SHP77 (cell line): ENCODE results near the gene CTNND2.
A peak's percentile ranks its signal among the peaks of the same experiment; 100 is the strongest.

ENCODE experiments used
- DNase-seq, 2 experiments: peaks; one replicate each; lab custom pipeline; 2025; lab: John Stamatoyannopoulos, UW

Gene CTNND2

DNA sequence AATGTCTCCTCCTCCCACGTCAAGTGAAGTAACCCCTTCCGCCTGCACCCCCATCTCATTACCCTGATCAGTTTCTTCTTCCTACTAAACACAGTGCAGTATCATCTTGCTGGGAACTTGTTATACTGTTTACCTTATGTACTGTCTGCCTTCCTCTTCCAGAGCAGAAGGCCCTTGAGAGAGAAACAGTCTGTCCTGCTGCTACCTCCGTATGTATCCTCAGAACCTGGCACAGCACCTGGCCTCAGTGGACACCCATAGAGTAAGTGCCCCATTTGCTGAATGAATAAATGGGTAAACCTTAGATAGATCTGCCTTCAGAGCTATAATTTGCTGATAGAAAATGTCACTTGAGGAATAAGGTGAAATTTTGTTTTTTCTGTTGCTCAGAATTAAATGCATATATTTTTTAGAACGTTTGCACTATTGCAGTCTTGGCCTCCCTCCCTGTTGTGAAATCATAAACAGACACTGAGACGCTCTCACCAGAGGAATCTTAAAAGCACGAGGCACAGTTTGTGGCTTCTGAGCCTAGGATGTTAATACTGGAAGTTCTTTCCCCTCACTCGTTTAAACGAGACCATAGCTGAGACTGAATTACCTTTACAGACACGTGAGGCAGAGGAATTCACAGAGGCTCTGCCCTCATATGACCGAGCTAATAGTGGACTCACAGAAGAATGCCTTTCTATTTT lies 920.1 kb downstream of the CTNND2 start:
- no peak for DNase-seq

DNA sequence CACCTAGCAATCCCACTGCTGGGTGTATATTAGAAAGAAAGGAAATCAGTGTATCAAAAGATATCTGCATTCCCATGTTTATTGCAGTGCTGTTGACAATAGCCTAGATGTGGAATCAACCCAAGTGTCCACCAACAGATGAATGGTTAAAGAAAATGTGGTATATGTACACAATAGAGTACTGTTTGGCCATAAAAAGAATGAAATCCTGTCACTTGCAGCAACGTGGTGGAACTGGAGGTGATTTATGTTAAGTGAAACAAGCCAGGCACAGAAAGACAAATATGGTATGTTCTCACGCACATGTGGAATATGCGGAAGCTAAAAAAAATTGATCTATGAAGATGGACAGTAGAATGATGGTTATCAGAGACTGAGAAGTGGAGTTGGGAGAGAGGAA lies 921.6 kb downstream of the CTNND2 start:
- DNase-seq: peak; percentile 16 to 24

DNA sequence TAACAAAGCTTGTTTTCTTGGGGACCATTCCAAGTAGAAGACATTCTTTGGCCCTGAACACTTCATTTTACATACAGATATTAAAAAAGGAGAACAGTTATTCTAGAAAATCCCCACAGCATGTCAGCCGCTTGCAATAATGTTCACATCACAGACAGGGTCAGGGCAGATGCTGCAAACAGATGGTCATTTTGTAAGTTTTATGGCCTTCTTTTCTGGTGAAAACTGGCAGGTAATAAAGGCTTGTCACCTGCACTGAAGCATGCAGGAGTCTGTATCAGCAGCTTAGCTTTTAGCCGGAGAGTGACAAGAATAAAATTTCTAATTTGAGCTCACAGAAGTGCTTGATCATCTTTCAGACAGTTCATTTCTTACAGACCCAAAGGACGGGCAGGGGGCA lies 922.3 kb downstream of the CTNND2 start:
- DNase-seq: no peak

DNA sequence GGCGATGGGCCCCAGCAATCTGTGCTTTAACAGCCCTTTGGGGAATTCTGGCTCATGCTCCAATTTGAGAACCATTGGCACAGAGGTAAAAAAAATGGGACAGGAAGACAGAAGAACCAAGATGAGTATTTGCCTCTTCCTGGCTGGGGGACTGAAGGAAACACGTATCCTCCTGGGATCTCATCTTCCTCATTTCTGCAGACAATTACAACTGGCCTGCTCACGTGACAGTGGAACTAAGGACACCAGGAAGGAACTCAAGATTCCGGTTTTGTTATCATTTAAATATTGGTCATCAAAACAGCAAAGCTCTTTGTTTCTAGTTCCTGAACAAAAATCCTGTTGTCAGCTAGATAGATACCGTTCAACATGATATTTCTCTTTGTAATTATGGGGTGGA lies 927.2 kb downstream of the CTNND2 start:
- DNase-seq: no peak

DNA sequence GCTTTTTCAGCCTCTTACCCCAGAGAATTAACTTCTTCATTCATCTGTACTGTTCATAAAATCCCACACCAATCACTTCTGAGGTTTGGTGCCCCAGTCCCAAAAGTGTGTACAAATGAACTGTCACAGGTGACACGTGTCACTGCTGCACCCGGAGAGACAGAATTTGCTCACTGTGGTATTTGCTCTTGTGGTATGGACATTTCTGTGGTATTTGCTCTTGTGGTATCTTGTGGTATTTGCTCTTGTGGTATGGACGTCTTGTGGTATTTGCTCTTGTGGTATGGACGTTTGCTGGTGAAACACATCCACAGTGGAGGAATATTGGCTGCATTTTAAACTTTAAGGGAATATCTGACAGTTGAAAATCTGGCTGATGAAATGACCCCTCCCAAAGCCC lies 928.3 kb downstream of the CTNND2 start:
- no peak for DNase-seq

DNA sequence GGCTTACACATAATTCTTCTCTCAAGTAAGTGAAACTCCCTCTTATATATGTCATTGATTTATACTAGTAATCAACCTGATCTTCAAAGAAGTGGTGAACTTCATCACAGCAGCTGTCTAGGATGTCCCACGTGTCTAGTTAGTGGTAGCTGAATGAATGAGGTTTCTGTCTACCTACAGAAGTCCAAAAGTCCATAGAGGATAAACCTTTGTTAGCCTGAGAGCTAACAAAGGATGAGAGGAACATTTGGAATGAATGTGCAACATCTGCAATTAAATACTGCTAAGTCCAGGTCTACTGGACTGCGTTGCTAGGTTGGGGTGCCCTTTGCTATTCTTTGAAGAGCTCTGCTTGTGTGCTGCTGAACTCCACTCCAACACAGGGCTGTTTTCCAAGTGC lies 929.4 kb downstream of the CTNND2 start:
- DNase-seq: no peak

DNA sequence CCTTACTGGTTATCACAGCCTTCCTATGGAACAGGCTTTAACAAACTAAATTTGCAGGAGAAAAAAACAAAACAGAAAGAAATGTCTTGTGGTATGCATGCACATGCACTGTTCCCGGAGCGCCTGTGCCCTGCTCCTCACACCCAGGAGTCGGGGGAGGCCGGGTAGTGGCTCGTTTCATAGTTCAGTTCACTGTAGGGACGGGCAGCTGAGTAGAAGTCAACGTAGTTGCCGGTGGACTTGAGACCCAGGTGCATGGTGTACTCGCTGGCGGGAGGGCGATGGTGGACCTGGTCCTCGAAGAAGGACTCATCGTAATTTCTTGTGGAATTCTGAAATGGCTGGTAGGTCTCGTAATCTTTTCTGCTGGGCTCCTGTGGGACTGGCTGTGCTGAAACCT lies 930.9 kb downstream of the CTNND2 start:
- DNase-seq: no peak

DNA sequence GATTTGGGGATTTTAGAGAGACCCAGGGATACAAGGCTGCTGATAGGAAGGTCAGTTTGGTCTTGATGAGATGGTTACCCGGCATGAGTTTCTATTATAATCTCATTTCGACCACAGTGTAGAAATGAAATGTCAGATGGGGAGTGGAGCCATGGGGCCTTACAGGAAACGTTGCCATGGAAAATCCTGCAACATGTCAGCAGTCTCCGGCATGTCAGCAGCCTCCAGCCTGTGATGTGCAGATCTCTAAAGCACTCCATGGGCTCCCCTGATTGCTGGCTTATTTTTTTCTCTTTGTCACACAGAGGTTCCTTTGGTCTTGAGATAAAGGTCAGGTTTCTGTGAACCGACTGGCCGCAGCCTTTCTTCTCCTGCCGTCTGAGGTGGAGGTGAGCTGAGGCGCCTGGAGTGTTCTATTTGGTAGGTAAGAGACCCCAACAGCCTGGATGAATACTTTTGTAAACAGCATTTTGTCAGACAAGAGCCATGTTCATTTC lies 934.5 kb downstream of the CTNND2 start:
- no peak for DNase-seq

DNA sequence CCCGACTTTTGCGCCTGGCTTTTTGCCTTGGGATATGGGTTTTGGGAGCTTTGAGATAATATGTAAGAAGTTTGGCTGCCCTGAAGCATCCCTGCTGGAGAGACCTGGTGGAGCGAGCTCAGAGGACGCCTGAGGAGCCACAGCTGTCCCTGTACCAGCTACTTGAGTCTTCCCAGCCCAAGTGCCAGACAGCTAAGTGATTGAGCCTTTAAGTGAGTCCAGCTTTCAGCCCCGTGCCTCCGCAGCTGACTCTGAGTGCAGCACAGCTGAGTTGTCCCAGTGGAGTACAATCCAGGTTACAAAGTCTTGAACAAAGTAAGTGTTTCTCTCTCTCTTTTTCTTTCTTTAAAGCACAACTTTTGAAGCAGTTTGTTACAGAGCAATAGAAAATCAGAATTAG lies 939.4 kb downstream of the CTNND2 start:
- DNase-seq: no peak

DNA sequence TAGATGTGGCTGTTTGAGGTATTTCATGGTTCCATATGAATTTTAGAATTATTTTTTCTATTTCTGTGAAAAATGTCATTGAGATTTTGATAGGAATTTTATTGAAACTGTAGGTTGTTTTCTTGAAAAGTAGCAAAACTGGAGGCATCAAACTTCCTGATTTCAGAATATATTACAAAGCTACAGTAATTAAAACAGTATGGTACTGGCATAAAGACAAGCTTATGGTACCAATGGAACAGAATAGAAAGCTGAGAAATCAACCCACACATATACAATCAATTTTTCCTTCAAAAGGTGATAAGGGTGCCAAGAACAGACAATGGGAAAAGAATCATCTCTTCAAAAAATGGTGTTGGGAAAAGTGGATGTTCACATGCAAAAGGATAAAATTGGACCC lies 945.5 kb downstream of the CTNND2 start:
- no peak for DNase-seq

DNA sequence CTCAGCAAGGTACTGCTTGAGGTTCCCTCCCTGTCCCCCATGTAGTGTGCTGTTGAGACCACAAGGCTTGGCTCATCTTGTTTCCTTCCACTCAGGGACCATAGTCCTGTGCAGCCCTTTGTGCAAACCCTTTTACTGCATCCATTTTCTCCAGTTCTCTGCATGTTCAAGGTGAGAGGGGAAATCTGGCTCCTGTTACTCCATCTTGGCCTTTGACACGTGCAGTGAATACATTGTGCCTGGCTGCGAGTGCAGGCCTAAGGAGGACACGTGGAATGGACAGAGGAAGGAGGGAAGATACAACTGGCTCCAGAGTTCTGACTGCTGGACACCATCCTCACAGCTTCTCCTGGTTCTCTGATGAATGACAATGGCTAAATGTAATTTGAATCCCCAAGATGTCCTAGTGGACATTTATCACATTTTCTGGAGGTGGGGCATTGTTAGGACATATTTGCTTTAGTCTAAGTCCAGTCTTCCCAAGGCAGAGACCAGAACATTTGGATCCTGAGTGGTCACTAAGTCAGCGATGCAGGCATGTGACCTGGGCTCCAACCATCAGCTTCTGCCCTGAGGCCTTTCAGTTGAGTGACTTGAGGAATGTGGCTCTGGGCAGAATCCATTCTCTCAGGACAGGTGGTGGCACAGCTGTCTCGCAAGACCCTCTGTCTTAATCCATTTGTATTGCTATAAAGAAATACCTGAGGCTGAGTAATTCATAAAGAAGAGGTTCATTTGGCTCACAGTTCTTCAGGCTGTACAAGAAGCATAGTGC lies 954.2 kb downstream of the CTNND2 start:
- no peak for DNase-seq

DNA sequence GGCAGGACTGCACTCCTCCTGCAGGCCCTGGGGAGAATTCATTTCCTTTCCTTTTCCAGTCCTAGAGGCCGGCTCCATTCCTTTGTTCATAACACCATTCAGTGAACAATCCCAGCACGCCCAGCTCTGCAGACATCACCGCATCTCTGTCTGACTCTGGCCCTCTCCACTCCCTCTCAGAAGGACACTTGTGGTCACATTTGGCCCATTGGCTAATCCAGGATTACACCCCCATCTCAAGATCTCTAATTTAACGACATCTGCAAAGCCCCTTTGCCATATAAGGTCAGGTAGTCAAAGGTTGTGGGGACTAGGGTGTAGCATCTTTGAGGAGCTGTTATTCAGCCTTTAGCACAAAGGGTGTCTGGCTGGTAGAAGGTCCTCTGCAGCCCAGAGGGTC lies 958.2 kb downstream of the CTNND2 start:
- DNase-seq: no peak

DNA sequence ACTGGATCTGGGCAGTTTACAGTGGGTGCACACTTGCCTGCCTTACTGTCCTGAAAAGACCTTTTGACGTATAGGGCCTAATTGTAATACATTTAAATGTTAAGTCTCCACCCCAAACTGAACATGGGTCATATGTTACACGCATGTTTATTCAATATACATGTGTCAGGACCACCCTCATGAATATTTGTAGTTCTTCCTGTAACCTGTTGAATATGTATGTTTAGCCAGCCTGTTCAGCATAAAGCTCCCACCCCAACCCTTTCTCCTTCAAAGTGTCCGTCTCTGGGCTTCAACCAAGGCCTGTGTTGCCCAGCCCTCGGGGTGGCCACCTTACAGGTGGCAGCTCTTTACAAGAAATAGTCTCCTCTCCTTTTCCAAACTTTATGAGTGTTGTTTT lies 962.3 kb downstream of the CTNND2 start:
- no peak for DNase-seq

DNA sequence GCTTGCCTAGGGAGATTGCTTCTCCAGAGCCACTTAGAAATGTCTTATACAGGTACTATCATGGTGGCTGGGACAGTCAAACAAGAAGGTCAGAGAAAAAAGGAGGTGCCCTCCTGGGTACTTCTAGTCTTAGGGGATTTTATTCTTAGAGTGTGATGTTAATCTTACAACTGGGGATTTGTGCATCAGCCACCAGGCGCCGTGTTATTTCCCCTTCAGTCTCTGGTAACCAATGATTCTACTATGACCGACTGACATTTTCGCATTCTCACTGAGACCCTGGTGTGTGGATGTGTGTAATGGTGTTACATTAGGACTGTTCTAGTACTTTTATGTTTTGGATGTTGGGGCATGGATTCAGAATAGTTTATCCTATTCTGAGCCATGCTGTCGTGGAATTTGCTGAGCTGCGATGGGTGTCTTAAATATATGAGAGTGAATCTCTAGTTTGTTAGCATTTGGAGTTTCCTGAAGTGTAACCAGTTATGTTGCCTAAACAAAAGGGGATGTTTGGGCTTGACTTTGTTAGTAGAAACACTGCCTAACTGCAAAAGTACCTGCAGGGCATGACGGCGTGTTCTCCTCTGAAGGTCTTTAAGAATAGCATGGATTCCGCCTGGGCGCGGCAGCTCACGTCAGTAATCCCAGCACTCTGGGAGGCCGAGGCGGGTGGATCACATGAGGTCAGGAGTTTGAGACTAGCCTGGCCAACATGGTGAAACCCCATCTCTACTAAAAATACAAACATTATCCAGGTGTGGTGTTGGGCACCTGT lies 968.0 kb downstream of the CTNND2 start:
- DNase-seq: no peak

DNA sequence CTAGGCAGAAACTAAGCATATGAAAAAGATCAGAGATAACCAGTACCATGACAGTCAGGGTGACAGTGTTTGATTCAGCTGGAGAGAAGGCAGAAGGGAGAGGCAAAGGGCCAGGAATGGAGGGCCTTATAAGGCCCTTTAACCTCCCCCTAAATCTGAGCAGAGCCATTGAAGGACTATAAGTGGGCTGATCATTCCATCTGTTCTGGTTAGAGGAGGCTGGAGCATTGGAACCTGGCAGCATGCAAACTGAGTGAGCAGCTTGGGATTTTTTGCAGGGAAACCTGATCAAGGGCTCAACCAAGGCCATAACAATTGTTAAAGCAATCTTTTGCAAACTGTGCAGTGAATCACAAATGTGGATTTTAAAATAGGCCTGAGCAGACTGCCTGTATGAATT lies 968.7 kb downstream of the CTNND2 start:
- DNase-seq: no peak

DNA sequence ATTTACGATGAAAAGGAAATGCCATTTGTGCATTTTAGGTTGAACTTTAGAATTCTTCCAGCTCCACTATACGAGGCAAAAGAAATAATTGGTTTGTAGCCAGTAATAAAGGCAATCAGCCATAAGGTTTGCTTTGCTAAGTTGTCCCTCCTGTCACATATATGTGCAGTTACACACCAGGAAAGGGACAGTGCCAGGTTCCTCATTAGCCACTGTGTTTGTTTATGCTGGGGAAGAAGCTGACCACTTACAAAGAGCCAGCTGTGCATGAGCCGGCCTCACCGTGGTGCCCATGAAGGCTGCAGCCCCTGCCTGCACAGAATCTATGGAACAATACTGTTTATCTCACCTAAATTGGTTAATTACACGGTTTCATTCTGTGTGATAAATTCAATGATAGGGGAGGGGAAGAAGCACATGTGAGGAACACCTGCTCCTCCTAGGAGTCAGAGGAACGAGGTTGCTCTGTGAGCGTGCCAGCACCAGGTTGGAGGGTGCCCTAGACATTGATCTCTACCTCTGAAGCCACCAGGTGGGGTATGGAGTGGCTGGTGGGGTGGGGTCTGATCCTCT lies 969.4 kb downstream of the CTNND2 start:
- peak in 1 of 2 experiments; percentile 21 for DNase-seq

DNA sequence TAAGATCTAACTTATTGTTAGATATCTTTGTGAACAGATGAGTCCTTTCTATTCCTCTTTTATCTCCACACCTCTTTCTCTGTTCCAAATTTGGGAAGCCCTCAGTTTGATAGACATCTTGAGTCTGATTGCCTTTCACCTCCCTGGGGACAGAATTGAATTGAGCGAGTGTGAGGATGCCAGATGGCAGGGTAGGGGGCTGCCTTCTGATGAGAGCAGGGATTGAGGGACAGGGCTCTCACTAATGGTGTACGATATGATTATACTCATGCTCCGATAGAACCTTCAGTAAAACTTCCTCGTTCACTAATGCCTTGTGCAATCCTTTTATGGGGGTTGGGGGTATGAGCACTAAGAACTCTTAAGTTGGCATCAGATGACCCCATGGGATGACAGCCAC lies 971.1 kb downstream of the CTNND2 start:
- no peak for DNase-seq

DNA sequence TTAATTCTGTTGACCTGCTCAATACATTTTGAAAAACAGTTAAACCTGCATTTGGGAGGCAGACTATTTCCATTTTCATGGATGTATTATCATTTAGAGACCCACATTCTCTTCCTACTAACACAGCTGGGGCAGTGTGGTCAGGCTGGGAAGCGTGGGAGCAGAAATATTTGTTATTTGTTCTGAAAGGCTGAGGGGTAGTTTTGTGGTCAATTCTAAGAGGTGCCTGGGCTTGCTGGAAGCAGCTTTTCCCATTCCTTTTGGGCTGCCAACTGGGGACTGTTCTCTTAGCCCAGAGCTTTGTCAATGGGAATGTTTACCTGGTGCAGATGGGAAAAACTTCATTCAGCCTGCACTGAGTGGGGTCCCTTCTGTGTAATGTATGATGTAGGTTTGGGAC lies 971.8 kb downstream of the CTNND2 start:
- DNase-seq: no peak

DNA sequence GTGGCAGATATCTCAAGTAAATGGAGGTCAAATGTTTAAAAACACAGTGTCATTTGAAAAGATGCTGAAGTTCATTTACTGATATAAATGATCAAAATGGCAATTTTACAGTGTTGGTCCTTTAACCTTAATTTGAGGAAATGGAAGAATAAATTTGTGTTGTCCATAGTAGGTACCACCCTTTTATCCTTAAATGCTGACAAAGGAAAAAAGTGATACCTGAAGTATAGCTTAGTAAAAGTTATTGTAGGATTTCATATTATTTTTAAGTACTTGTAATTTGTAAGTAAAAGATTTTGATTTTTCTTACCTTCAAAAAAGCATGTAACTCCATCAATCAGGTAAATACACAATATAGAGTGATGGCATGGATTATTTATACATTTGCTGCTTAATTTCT lies 976.6 kb downstream of the CTNND2 start:
- DNase-seq: no peak

DNA sequence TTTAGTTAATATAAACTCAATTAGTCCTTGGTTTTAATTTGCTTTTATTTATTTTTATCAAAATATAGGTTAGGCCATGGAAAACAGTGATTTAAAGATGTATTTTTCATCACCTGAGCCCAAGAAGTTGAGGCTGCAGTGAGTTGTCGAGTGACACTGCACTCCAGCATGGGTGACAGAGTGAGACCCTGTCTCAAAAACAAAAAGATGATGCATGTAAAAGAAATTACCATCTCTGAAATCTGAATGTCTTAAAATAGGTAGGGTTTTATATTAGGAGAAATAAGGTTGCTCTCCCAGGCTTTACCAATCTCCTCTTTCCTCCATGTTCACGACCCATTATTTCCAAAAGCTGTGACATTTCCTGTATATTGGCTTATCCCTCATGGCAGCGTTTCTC lies 980.9 kb downstream of the CTNND2 start:
- no peak for DNase-seq
